Epithelial cell of esophagus (primary cell): ENCODE results near the gene CCDC142.
A peak's percentile ranks its signal among the peaks of the same experiment; 100 is the strongest.
"Not testable (repeated sequence)": the region's sequence is repeated elsewhere in the genome, so short reads cannot be mapped to it uniquely, and the experiment has no call there.

ENCODE experiments used
- DNase-seq: peaks from one replicate; pipeline ENCODE4 v3.0.0; 2010; ENCODE audit warnings: low read depth
- H3K4me3 ChIP-seq: 2 replicates; pipeline ENCODE4 v1.5.1; 2011; ENCODE audit warnings: mild to moderate bottlenecking, low read length, control low read depth
- TF ChIP-seq, protein P1 (sequence below): IDR thresholded peaks from 2 replicates; pipeline ENCODE4 v1.5.1; 2011; ENCODE audit warnings: low read depth, mild to moderate bottlenecking, low read length, control low read depth, inconsistent platforms; ENCODE audit not compliant: insufficient read depth; ENCODE audit errors: missing control alignments

Gene CCDC142

DNA sequence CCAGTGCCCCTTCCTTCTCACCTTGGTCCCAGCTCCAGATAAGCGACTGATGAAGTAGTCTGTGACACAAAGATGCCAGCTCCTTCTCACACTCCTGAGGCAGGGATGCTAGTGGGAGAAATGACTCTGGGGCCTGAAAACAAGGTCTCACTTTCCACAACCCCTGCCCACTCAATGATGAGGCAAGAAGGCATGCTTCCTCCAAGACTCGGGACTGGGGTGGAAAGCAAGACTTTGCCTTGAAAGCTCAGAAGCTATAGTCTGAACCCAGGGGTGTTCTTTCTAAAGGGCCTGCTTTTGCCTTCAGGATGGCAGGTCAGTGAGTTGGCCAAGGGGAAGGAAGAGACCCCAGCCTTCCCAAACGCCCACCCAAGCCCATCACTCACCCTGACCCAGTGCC, 1.4 kb downstream of the CCDC142 start:
- H3K4me3 ChIP-seq = peak overlapping the region; percentile 97
- TF ChIP-seq, protein P1, sequence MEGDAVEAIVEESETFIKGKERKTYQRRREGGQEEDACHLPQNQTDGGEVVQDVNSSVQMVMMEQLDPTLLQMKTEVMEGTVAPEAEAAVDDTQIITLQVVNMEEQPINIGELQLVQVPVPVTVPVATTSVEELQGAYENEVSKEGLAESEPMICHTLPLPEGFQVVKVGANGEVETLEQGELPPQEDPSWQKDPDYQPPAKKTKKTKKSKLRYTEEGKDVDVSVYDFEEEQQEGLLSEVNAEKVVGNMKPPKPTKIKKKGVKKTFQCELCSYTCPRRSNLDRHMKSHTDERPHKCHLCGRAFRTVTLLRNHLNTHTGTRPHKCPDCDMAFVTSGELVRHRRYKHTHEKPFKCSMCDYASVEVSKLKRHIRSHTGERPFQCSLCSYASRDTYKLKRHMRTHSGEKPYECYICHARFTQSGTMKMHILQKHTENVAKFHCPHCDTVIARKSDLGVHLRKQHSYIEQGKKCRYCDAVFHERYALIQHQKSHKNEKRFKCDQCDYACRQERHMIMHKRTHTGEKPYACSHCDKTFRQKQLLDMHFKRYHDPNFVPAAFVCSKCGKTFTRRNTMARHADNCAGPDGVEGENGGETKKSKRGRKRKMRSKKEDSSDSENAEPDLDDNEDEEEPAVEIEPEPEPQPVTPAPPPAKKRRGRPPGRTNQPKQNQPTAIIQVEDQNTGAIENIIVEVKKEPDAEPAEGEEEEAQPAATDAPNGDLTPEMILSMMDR = no peak
- DNase-seq = no peak

DNA sequence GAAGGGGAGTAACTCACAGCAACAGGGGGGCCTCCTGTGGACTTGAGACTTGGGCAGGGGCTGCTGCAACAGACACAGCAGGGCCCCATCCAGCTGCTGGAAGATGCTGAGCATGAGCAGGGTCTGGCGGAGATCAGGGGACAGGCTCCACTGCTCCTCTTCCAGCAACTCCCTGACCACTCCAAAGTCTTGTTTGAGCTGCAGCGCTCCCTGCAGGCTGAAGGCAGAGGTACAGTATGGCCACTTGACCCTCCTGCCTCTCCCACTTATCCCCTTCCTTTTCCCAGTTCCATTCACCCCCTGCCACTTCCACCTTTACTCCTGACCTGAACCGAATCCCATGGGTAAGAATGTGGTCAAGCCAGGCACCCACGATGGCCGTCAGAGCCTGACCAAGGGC, 7.9 kb downstream of the CCDC142 start:
- TF ChIP-seq, protein P1 = peak; percentile 35

DNA sequence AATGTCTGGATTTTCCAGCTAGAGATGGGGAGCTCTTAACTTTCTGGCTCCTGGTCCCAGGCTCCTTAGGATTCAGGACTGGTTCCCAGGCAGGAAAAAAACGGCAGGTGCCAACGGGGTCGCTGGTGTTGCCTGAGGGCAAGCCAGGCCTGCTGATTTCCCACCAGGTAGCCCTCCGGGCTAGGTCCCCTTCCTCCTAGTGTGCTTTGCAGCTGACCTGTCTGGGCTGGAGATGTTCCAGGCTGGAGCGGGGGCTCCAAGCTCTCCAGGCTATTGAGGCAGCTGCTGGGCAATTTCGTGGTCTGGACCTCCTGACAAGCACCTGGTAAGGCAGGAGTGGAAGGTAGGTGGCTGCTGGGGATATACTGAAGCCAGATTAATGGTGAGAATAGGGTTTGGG, 8.3 kb downstream of the CCDC142 start:
- DNase-seq = no peak
- H3K4me3 ChIP-seq = no peak overlapping the region
- TF ChIP-seq, protein P1 = no peak

More for the DNA sequence above, 7.9 kb downstream of the CCDC142 start:
- H3K4me3 ChIP-seq = no peak overlapping the region
- no peak for DNase-seq

DNA sequence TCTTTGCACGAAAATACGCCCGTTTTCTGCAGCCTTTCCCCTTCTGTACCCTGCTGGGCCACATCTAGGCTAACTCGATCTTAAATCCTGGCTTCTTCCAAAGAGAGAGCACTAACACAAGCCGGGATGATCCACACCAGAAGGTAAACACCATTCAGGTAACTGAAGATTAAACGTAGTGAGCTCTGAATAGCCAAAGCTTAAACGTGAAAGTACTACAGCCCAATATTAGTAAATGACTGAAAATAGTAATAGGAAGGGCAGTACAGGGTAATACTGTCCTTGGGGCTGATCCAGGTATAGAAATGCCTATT, 9.9 kb downstream of the CCDC142 start:
- no peak for DNase-seq
- peak overlapping the region; percentile 75 for H3K4me3 ChIP-seq
- TF ChIP-seq, protein P1 = no peak

DNA sequence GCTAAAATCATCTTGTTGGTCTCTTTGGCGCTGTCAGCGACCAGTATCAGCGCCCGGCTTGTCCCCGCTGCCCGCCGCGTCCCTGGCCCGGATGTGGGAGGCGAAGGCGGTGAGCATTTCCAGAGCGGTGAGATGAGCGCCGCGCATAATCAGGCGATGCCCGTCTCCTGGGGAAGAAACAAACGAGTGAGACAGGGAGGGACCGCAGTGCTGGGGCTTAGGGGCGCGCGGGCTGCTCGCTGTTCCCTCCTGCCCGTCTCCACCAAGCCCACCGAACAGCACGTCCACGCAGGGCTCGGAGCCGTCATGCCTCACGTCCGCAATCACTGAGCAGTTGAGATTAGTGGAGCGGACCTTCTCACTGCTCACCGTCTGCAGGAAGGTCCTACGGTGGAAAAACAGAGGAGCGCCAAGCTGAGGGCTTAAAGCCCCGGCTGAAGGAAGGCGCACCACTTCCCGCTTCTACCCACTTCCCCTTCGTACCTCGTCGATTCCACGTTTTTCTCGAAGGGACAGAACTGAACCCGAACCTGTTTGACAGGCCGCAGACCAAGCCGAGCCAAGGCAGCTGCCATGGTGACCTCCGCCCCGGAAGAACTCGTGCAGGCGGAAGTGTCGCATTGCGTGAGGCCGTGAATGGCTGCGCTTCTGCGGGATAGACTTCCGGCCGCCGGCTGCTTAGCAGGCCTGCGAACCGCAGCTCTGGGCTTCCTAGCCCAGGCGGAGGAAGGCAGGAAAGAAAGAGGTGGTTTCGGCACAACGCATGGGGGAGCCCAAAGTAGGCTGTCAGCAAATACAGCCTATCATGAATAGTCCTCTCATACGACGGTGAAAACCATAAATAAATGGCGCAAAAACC, 10.5 kb downstream of the CCDC142 start, which contains the start of gene MRPL53:
Gene MRPL53, minus strand, starts transcription at position 595 of the 859 bp plus-strand sequence. Its CDS starts 20 bp downstream, at position 575.
- H3K4me3 ChIP-seq = peak within 1 kb of the TSS; percentile 75
- TF ChIP-seq, protein P1 = no peak
- DNase-seq = peak; percentile 95

DNA sequence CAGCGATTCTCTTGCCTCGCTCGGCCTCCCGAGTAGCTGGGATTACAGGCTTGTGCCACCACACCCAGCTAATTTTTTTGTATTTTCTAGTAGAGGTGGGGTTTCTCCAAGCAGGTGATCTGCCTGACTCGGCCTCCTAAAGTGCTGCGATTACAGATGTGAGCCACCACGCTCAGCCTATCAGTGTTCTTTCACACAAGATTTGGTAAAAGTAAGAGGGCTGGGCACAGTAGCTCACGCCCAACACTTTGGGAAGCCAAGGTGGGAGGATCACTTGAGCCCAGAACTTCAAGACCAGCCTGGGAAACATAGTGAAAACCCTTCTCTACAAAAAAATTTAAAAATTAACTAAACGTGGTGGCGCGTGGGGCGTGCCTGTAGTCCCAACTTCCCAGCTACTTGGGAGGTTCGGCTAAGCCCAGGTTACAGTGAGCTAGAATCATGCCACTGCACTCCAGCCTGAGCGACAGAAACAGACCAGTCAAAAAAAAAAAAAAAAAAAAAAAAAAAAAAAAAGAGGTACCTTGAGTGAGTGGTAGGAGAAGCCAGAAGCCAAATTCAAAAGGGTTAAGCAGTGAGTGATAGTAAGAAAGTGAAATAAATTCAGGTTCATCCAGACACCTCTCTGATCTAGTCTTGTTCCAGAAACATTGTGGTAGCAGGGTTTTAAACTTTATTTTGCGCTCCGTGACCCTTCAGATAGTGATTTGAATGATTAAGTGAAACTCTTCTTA, 11.3 kb downstream of the CCDC142 start:
- DNase-seq = no peak
- H3K4me3 ChIP-seq = peak overlapping the region; percentile 75
- TF ChIP-seq, protein P1 = no peak

DNA sequence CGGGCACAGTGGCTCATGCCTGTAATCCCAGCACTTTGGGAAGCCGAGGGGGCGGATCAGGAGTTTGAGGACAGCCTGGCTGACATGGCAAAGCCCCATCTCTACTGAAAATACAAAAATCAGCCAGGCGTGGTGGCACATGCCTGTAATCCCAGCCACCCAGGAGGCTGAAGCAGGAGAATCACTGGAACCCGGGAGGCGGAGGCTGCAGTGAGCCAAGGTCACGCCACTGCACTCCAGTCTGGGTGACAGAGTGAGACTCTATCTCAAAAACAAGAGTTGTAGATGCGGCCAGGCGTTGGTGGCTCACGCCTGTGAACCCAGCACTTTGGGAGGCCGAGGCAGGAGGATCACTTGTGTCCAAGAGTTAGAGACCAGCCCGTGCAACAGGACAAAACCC, 12.1 kb downstream of the CCDC142 start:
- DNase-seq, H3K4me3 ChIP-seq: not testable (repeated sequence)
